ENCODE data around the gene GNG7. TPM values are rescaled to one million over a fixed set of nuclear protein-coding genes. Genes with fewer than 3 reads are reported as not detected.
"Not testable (repeated sequence)": the region's sequence is repeated elsewhere in the genome, so short reads cannot be mapped to it uniquely, and the experiment has no call there.

Gene GNG7
- total RNA-seq, 1 donor from 2014 or later, result 1.8 TPM

GRCh38 chr19:2494447-2495129 lies 207.9 kb downstream of the GNG7 start:
- Histone ChIP-seq H2AFZ (ENCODE audit: low read depth, low read length) (peak overlapping the region; percentile 73), H3K27me3 (ENCODE audit: insufficient read depth, low read length) (no peaks in the 10 kb centered on the region), H3K9ac (ENCODE audit: low read length) (peak overlapping the region; percentile 83), H3K4me3 (ENCODE audit: insufficient read depth, low read depth, low read length) (peak overlapping the region; percentile 59), H3K79me2 (ENCODE audit: insufficient read depth, low read length) (no peaks in the 10 kb centered on the region), H3K36me3 (ENCODE audit: insufficient read depth, low read length) (no peaks in the 10 kb centered on the region), H3K4me1 (ENCODE audit: insufficient read depth, low read length) (peaks cover 45% of the 10 kb centered on the region), H3K9me3 (ENCODE audit: insufficient read depth, low read depth, low read length) (no peaks in the 10 kb centered on the region), H4K20me1 (ENCODE audit: insufficient read depth, low read length) (no peaks in the 10 kb centered on the region), H3K27ac (ENCODE audit: low read depth, low read length) (peak overlapping the region; percentile 67), H3K4me2 (ENCODE audit: low read length) (peak overlapping the region; percentile 89)
- H3K27ac Mint-ChIP-seq (ENCODE audit: unreplicated experiment), result peak overlapping the region; percentile 91
- no peak for FAIRE-seq
- TF ChIP-seq, protein P1, sequence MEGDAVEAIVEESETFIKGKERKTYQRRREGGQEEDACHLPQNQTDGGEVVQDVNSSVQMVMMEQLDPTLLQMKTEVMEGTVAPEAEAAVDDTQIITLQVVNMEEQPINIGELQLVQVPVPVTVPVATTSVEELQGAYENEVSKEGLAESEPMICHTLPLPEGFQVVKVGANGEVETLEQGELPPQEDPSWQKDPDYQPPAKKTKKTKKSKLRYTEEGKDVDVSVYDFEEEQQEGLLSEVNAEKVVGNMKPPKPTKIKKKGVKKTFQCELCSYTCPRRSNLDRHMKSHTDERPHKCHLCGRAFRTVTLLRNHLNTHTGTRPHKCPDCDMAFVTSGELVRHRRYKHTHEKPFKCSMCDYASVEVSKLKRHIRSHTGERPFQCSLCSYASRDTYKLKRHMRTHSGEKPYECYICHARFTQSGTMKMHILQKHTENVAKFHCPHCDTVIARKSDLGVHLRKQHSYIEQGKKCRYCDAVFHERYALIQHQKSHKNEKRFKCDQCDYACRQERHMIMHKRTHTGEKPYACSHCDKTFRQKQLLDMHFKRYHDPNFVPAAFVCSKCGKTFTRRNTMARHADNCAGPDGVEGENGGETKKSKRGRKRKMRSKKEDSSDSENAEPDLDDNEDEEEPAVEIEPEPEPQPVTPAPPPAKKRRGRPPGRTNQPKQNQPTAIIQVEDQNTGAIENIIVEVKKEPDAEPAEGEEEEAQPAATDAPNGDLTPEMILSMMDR (IDR thresholded peaks at IDR 0.05; ENCODE audit: insufficient read depth, low read depth, low read length), result no peak
- no peak for TF ChIP-seq EZH2 (IDR thresholded peaks at IDR 0.05; ENCODE audit: insufficient read depth, low read length)
- DNase-seq (ENCODE audit: low read depth), result peak; percentile 71
- no peaks in the 10 kb centered on the region for H3K36me3 Mint-ChIP-seq (ENCODE audit: low read depth, unreplicated experiment)
- H3K27me3 Mint-ChIP-seq (ENCODE audit: low read depth, unreplicated experiment), result no peaks in the 10 kb centered on the region
- peaks cover 5% of the 10 kb centered on the region for H3K9me3 Mint-ChIP-seq (ENCODE audit: unreplicated experiment)
- H3K4me1 Mint-ChIP-seq (ENCODE audit: low read depth, unreplicated experiment), result peaks cover 19% of the 10 kb centered on the region
- H3K4me3 Mint-ChIP-seq (ENCODE audit: unreplicated experiment), result no peak overlapping the region

DNA sequence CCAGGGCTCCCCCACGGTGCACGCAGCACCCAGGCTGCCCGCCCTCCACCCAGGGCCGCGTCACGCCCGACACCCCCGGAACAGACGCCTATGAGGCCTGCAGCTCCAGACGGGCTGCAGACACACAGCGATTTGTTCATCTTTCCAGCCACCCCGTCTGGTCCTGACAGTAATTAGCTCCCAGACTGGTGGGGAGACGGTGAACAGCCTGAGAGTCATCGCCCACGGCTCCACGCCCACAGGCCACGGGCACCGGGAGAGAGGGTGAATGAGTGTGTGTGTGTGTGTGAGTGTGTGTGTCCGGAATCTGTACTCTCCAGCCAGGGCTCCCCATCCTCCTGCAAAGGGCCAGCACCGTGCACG lies 208.4 kb downstream of the GNG7 start:
- H3K4me2 ChIP-seq (ENCODE audit: low read length), result peak overlapping the region; percentile 89
- peak overlapping the region; percentile 73 for H2AFZ ChIP-seq (ENCODE audit: low read depth, low read length)
- Mint-ChIP-seq H3K4me3 (ENCODE audit: unreplicated experiment) (no peak overlapping the region), H3K4me1 (ENCODE audit: low read depth, unreplicated experiment) (peaks cover 16% of the 10 kb centered on the region), H3K9me3 (ENCODE audit: unreplicated experiment) (peaks cover 3% of the 10 kb centered on the region), H3K36me3 (ENCODE audit: low read depth, unreplicated experiment) (no peaks in the 10 kb centered on the region), H3K27ac (ENCODE audit: unreplicated experiment) (peak overlapping the region; percentile 91), H3K27me3 (ENCODE audit: low read depth, unreplicated experiment) (no peaks in the 10 kb centered on the region)
- peak overlapping the region; percentile 83 for H3K9ac ChIP-seq (ENCODE audit: low read length)
- H3K4me3 ChIP-seq (ENCODE audit: insufficient read depth, low read depth, low read length), result peak overlapping the region; percentile 59
- H3K27ac ChIP-seq (ENCODE audit: low read depth, low read length), result peak overlapping the region; percentile 67
- H3K36me3 ChIP-seq (ENCODE audit: insufficient read depth, low read length), result no peaks in the 10 kb centered on the region
- H3K27me3 ChIP-seq (ENCODE audit: insufficient read depth, low read length), result no peaks in the 10 kb centered on the region
- TF ChIP-seq, protein P1 (IDR thresholded peaks at IDR 0.05; ENCODE audit: insufficient read depth, low read depth, low read length), result no peak
- no peak for TF ChIP-seq EZH2 (IDR thresholded peaks at IDR 0.05; ENCODE audit: insufficient read depth, low read length)
- H3K9me3 ChIP-seq (ENCODE audit: insufficient read depth, low read depth, low read length), result no peaks in the 10 kb centered on the region
- H3K79me2 ChIP-seq (ENCODE audit: insufficient read depth, low read length), result no peaks in the 10 kb centered on the region
- DNase-seq (ENCODE audit: low read depth), result peak; percentile 82
- H4K20me1 ChIP-seq (ENCODE audit: insufficient read depth, low read length), result no peaks in the 10 kb centered on the region
- no peak for FAIRE-seq
- H3K4me1 ChIP-seq (ENCODE audit: insufficient read depth, low read length), result peaks cover 45% of the 10 kb centered on the region

DNA sequence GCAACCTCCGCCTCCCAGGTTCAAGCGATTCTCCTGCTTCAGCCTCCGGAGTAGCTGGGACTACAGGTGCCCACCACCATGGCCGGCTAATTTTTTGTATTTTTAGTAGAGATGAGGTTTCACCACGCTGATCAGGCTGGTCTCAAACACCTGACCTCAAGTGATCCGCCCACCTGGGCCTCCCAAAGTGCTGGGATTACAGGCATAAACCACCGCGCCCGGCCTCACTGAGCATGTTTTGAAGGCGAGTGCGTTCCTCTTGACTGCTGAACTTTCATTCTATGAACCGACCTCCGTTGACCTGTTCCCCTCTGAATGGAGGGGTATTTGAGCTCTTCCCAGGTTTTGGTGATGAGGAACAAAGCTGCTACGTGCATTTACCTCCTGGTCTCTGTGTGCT lies 209.0 kb downstream of the GNG7 start:
- not testable (repeated sequence) for FAIRE-seq; H3K4me3 Mint-ChIP-seq (ENCODE audit: unreplicated experiment); H2AFZ ChIP-seq (ENCODE audit: low read depth, low read length); H3K4me2 ChIP-seq (ENCODE audit: low read length); H3K36me3 Mint-ChIP-seq (ENCODE audit: low read depth, unreplicated experiment); H3K79me2 ChIP-seq (ENCODE audit: insufficient read depth, low read length); H3K9me3 ChIP-seq (ENCODE audit: insufficient read depth, low read depth, low read length); H3K36me3 ChIP-seq (ENCODE audit: insufficient read depth, low read length); H3K27me3 ChIP-seq (ENCODE audit: insufficient read depth, low read length); DNase-seq (ENCODE audit: low read depth); H3K4me3 ChIP-seq (ENCODE audit: insufficient read depth, low read depth, low read length); H3K9me3 Mint-ChIP-seq (ENCODE audit: unreplicated experiment); H3K27me3 Mint-ChIP-seq (ENCODE audit: low read depth, unreplicated experiment); H4K20me1 ChIP-seq (ENCODE audit: insufficient read depth, low read length)
- Mint-ChIP-seq H3K27ac (ENCODE audit: unreplicated experiment) (peak overlapping the region; percentile 91), H3K4me1 (ENCODE audit: low read depth, unreplicated experiment) (peaks cover 14% of the 10 kb centered on the region)
- H3K9ac ChIP-seq (ENCODE audit: low read length), result peak overlapping the region; percentile 83
- peaks cover 48% of the 10 kb centered on the region for H3K4me1 ChIP-seq (ENCODE audit: insufficient read depth, low read length)
- peak overlapping the region; percentile 67 for H3K27ac ChIP-seq (ENCODE audit: low read depth, low read length)

All from astrocyte (in vitro differentiated cells and primary cell).